Measurements from ENCODE around the gene TENT4A.

Gene TENT4A

DNA sequence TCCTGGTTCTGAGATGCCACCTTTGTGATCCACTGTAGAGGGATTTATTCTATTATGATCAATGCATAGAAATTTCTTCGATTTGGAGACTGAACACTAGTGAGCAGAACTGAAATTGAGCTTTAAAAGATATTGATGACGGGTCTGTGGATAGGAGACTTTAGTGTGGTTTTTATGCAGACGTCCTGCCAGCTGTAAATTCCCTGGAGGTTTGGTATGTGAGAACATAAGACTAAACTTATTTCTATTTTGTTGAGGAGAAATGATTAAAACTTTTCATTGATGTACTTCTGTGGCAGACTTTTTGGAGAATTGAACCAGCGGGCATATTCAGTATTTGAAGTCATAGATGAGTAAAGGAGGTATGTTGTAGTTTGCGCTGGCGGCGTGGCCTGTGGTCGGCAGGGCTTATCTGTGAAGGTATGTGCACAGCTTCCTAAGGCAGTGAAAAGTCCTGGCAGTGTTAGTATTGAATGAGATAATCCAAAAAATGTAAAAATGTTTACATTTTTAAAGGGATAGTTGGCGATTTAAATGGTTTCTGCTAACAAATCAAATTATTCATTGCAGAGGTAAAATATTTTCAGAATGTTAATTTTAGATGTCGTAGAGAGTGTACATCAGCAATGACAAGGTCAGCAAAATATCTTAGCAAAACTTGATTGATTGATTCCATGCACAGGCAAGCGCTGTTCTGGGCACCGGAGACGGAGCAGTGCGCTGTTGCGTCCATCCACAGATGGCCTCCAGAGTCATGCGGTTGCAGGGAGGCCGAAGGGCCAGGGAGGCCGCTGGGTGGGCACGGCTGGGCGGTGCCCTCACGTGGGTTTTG lies 20.4 kb downstream of the TENT4A start:
- DNase-seq: no peak

DNA sequence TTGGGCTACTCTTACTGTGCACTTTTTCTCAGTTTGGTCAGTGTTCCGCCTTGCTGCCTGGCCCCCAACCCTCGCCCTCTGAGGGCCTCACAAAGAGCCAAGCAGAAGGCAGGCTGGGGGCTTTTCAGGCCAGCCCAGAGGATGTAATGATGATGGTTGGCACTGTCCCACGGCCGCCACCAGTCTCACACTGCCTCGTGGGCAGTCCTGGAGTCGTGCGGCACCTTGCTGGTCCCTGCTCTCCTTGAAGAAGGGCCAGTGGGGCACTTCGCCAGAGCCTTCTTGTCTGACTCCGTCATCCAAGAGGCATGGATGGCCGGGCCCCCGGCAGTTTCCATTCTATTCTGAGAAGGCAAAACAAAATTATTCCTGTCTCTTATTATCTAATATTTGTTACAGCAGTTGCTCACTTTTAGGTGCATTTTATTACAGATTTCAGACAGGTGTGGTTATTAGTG lies 21.0 kb downstream of the TENT4A start:
- DNase-seq: no peak

DNA sequence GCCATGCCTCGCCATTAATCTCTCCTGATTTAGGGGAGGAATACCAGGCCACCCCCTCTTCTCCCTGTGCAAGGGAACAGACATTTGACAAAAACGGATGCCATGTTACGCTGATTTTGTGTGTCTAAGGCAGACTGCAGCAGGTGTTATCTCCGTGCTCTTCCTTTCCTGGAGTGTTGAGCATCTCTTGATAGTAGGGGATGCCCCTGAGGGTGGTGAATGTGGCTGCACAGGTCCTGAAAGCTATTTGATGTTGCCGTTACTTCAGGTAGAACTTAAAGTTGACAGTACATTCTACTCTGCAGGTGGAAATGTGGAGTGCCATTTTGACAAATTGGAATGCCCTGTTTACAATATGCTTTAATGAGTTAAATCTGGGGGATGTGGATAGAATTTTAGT lies 21.5 kb downstream of the TENT4A start:
- no peak for DNase-seq

GRCh38 chr5:6736106-6736505 lies 22.9 kb downstream of the TENT4A start:
- DNase-seq: no peak

DNA sequence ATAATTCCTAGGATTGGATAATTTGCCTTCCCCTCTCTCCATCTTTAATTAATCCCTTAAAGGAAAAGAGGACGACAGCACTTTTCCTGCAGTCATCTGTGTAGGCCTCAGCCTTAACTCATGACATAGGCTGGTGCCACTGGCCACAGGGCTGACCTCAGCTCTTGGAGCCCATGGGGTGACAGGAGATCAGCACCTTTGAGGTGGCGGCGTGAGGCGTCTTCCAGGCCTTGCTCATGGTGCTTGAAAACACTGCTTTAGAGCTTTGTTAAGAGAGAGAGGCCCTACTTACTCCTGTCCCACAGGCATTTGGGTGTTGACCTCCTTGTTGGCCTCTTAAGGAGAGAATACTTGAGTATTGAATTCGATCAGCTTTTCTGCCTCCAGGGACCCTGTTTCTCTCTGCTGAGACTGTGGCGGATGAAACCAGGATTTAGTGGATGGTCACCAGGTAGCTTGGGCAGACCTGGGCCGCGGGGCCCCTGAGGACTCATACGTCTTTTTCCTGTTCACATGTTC lies 23.4 kb downstream of the TENT4A start:
- no peak for DNase-seq

DNA sequence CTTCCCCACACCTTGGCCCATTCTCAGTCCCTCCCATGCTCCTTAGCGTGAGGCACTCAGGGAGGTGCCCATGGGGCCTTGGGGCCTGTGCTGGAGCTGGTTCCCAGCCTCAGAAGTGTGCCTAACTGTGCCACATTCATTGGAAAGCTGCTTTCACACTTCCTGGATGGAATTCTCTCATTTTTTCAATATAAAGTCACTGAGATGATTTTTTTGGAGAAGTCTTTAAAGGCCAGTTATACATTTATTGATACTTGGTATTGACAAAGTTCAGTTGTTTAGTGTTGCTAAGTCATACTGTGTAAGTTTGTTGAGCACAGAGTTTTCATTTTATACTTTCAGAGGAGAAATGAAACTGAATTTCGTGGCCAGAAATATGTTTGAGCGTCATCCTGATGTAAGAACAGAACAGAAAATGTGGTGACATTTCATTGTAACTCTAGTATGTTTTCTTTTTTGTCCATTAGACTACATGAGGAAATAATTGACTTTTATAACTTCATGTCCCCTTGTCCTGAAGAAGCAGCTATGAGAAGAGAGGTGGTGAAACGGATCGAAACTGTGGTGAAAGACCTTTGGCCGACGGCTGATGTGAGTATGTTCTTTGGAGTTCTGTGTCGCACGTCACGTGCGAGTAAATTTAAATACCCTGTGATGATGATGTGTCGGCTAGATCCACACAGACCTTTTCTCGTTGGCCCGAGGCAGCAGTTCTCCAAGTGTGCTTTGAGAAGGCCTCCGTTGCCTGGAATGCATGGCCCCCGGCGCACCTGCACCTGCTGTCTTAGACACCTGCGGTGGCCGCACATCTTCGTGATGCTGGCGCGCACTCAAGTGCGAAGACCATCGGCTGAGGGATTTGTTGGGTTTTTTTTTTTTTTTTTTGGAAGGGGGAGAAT lies 24.1 kb downstream of the TENT4A start:
- DNase-seq: no peak

GRCh38 chr5:6739603-6740002 lies 26.4 kb downstream of the TENT4A start:
- no peak for DNase-seq

GRCh38 chr5:6740586-6741150 lies 27.4 kb downstream of the TENT4A start:
- DNase-seq: no peak

DNA sequence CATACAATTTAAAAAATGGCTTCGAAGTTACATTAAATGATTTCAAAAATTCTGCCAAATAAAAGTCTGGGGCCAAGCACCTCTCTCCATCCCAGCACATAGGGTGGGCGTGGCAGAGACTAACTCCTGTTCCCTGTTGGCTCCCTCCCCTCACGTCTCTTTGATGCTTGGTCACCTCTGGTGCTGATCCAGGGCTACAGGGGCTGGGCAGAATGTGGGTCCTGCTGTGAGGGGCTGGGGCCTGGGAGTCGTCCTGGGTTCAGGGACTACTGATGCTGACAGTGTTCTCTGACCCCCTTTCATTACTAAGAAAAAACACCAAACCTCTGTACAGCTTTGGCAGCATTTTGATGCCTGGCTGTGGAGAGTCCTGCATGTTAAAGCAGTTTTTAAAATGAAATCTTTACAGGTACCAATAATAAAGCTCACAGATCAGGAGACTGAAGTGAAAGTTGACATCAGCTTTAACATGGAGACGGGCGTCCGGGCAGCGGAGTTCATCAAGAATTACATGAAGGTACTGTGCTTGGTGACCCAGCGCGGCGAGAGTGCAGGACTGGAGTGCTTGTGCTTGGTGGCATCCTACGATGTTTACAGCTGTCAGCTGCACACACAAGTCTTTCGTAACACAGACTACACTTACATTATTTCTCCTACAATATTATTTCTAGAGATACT lies 29.0 kb downstream of the TENT4A start:
- DNase-seq: no peak

DNA sequence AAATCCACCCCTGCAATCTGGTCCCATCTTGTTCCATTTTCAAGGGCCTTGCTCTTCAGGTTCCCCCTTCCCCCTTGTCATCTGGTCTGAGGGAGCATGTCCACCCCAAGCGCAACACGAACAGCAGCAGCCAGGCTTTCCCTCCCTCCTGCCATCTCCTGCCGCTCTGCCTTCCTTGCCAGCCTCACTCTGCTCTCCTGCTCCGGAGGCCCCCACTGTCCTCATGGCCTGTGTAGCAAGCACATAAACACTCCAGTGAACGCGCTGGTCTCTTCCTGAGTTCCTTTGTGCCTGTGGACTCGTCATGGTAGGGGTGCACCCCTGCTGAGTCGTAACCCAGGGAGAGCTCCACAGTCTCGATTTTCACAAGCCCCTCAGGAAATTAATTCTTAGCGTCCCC lies 29.9 kb downstream of the TENT4A start:
- DNase-seq: no peak

DNA sequence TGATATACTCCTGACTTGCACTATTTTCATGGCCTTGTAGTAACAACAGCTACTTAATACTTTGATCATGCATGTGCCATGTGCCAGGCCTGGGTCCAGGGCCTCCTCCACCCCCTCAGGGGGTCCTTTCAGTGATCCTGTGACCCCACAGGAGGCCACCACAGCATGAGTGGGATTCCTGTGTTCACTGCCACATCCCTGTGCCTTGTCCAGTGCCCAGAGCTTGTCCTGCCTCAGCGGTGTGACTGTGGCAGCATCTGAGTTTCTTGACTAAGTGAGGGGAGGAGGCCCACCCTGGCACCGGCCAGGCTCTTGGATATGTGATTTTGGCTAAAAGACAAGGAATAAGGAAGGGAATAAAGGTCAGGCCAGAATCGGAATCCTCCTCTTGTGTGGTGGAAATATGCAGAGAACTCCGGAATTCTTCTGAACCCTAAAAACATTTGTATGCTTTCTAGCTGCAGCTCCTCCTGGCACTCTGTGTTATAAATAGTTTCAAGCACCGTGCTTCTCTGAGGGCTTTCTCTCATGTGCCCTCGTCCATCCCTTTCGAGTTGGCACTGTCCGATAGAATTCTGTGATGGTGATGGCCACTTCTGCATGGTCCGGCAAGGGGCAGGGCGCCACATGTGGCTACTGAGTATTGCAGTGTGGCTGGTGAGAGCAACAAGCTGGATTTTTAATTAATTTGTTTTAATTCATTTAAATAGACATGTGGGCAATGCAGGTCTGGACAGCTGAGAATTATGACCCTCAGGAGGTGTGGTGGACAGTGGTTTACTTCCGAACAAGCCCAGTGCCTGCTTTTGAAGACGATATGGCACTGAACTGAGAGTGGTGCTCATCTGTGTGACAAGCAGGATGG lies 31.8 kb downstream of the TENT4A start:
- DNase-seq: no peak

GRCh38 chr5:6745706-6746222 lies 32.5 kb downstream of the TENT4A start:
- peak; percentile 18 to 31 for DNase-seq

GRCh38 chr5:6746244-6746643 lies 33.0 kb downstream of the TENT4A start:
- DNase-seq: no peak

DNA sequence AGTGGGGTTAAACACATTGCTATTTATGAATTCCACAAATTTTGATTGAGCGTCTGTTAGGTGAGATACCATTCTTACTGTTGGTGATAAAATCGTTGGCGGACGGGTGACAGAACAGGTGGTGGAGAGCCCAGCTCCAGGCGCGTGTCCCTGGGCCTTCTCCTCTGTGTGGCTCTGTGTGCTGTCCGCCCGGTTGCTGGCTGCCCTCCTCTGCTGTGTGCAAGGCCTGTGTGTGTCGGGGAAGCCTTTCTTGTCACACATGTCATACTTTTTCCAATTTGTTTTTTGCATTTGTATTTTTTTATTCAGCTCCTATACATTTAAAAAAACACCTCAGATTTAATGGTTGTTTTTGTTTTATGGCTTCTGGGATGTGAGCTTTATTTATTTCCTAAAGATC lies 33.9 kb downstream of the TENT4A start:
- no peak for DNase-seq

DNA sequence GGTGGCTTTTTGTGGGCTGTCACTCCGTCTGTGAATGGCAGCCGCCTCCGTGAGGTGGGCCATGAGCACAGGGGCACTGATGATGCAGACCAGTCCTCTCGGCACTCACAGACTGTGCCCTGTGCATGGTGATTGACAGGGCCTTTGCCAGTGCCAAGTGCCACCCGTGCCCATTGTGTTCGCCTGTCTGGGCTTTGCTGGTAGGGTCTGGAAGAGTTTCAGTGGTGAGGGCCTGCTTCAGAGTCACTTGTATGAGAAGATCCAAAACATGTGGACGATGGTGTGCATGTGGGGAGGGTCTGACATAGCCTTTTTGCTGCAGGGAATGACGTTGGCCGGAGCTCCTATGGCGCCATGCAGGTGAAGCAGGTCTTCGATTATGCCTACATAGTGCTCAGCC lies 34.9 kb downstream of the TENT4A start:
- DNase-seq: no peak

- no peak for DNase-seq
Observed at GRCh38 chr5:6749026-6749716, 35.9 kb downstream of the TENT4A start.

- DNase-seq: no peak
Observed at GRCh38 chr5:6750142-6750840, 37.1 kb downstream of the TENT4A start.

- no peak for DNase-seq
Observed at GRCh38 chr5:6750951-6751685, 37.9 kb downstream of the TENT4A start.

GRCh38 chr5:6752236-6752635 lies 39.0 kb downstream of the TENT4A start:
- DNase-seq: no peak

All from AML-193 (cell line).